ENCODE measurements around the gene JPH3.

JPH3 gene

DNA sequence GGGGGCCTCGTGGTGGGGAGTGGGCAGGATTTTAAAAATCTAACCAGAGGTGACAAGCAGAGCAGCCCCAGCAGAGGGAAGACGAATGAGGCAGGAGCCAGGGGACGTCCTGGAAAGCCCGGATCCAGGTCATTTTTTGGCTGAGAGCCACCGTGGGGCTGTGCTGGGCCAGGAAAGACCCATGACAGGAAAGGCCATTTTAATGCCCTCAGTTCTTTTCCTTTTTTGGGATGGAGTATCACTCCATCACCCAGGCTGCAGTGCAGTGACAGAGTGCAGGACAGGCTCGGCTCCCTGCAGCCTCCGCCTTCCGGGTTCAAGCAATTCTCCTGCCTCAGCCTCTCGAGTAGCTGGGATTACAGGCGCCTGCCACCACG, 30.5 kb upstream of the JPH3 start:
- no peak for TF ChIP-seq EZH2phosphoT487 (IDR thresholded peaks at IDR 0.05; ENCODE audit: borderline replicate concordance, low read length)
- TF ChIP-seq, protein P1, sequence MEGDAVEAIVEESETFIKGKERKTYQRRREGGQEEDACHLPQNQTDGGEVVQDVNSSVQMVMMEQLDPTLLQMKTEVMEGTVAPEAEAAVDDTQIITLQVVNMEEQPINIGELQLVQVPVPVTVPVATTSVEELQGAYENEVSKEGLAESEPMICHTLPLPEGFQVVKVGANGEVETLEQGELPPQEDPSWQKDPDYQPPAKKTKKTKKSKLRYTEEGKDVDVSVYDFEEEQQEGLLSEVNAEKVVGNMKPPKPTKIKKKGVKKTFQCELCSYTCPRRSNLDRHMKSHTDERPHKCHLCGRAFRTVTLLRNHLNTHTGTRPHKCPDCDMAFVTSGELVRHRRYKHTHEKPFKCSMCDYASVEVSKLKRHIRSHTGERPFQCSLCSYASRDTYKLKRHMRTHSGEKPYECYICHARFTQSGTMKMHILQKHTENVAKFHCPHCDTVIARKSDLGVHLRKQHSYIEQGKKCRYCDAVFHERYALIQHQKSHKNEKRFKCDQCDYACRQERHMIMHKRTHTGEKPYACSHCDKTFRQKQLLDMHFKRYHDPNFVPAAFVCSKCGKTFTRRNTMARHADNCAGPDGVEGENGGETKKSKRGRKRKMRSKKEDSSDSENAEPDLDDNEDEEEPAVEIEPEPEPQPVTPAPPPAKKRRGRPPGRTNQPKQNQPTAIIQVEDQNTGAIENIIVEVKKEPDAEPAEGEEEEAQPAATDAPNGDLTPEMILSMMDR (IDR thresholded peaks at IDR 0.05; ENCODE audit: low read depth, low read length, poor library complexity, severe bottlenecking), result no peak
- Histone ChIP-seq H3F3A (ENCODE audit: control insufficient read depth, insufficient read depth) (no peaks in the 10 kb centered on the region), H3K79me2 (ENCODE audit: control insufficient read depth, low read length) (no peaks in the 10 kb centered on the region), H3K4me2 (ENCODE audit: low read length) (no peak overlapping the region), H3K4me3 (ENCODE audit: low read length) (no peak overlapping the region), H3K27me3 (ENCODE audit: control insufficient read depth, low read length) (no peaks in the 10 kb centered on the region), H3K4me1 (ENCODE audit: control insufficient read depth, low read length) (no peaks in the 10 kb centered on the region), H3K9me2 (replicated peaks; ENCODE audit: control insufficient read depth, low read length) (no peaks in the 10 kb centered on the region), H3K9me3 (ENCODE audit: control insufficient read depth, insufficient read depth, low read length) (no peaks in the 10 kb centered on the region), H3K27ac (ENCODE audit: low read depth, low read length) (no peak overlapping the region), H4K20me1 (ENCODE audit: control insufficient read depth, insufficient read depth, low read depth, low read length) (no peaks in the 10 kb centered on the region), H3K36me3 (ENCODE audit: control insufficient read depth, low read length) (no peaks in the 10 kb centered on the region)

DNA sequence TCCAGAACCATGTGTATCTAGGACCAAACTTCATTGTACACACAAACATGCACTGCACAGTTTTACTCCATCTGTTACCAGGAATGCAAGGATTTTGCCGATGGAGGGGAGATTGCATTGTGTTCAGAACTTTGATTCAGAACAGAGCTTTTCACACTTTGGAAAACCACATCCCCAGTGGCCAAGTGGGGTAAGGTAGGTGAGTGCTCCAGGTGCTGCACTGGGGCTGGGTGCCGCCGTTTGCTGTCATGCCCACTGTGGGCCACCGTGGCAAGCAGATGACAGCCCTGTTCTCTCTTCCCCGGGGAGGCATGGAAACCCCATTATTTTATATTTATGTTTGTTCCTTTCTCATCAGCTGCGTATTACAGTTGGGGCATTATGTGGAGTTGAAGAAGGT, 29.3 kb upstream of the JPH3 start:
- no peak overlapping the region for H3K27ac ChIP-seq (ENCODE audit: low read depth, low read length)
- H3K79me2 ChIP-seq (ENCODE audit: control insufficient read depth, low read length), result no peaks in the 10 kb centered on the region
- H3K9me3 ChIP-seq (ENCODE audit: control insufficient read depth, insufficient read depth, low read length), result no peaks in the 10 kb centered on the region
- no peaks in the 10 kb centered on the region for H3F3A ChIP-seq (ENCODE audit: control insufficient read depth, insufficient read depth)
- H3K4me1 ChIP-seq (ENCODE audit: control insufficient read depth, low read length), result no peaks in the 10 kb centered on the region
- no peaks in the 10 kb centered on the region for H3K27me3 ChIP-seq (ENCODE audit: control insufficient read depth, low read length)
- no peak for TF ChIP-seq EZH2phosphoT487 (IDR thresholded peaks at IDR 0.05; ENCODE audit: borderline replicate concordance, low read length)
- TF ChIP-seq, protein P1 (IDR thresholded peaks at IDR 0.05; ENCODE audit: low read depth, low read length, poor library complexity, severe bottlenecking), result no peak
- H3K4me3 ChIP-seq (ENCODE audit: low read length), result no peak overlapping the region
- H4K20me1 ChIP-seq (ENCODE audit: control insufficient read depth, insufficient read depth, low read depth, low read length), result no peaks in the 10 kb centered on the region
- no peaks in the 10 kb centered on the region for H3K9me2 ChIP-seq (replicated peaks; ENCODE audit: control insufficient read depth, low read length)
- H3K36me3 ChIP-seq (ENCODE audit: control insufficient read depth, low read length), result no peaks in the 10 kb centered on the region
- H3K4me2 ChIP-seq (ENCODE audit: low read length), result no peak overlapping the region

DNA sequence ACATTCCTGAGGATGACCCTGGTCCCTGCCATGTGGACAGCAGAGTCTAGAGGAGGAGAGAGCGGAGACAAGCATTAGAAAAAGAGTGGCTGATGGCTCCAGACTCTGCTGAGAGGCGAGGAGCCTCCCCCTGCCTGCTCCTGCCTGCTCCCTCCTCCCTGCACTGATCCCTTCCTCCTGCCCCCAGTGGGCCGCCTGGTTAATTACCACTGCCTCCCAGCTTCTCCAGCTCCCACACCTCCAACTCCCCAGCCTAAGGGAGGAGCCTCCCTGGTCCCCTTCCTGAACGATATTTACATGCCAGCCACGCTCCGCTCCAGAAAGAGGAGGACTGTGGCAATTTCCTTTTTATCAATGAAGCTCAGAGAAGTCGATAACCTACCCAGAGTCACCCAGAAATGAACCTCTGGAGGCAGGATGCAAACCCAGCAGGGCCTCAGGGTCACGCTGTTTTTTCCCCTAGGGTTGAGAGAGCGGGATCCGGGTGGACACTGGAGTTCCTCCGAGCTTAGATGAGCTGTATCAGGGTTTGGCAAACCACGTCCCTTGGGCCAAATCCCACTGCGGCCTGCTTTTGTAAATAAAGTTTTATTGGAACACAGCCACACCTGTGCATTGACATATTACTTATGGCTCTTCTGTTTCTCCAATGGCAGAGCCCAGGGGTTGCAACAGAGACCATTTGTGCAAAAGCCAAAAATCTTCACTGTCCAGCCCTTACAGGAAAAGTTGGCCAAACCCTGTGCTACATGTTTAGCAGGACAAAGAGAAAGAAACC, 27.1 kb upstream of the JPH3 start:
- Histone ChIP-seq H3K4me3 (ENCODE audit: low read length) (no peak overlapping the region), H3K9me2 (replicated peaks; ENCODE audit: control insufficient read depth, low read length) (no peaks in the 10 kb centered on the region), H3K4me2 (ENCODE audit: low read length) (no peak overlapping the region), H3K79me2 (ENCODE audit: control insufficient read depth, low read length) (no peaks in the 10 kb centered on the region), H3K4me1 (ENCODE audit: control insufficient read depth, low read length) (no peaks in the 10 kb centered on the region), H3K9me3 (ENCODE audit: control insufficient read depth, insufficient read depth, low read length) (no peaks in the 10 kb centered on the region), H3K27me3 (ENCODE audit: control insufficient read depth, low read length) (no peaks in the 10 kb centered on the region), H3F3A (ENCODE audit: control insufficient read depth, insufficient read depth) (no peaks in the 10 kb centered on the region), H3K27ac (ENCODE audit: low read depth, low read length) (no peak overlapping the region), H3K36me3 (ENCODE audit: control insufficient read depth, low read length) (no peaks in the 10 kb centered on the region), H4K20me1 (ENCODE audit: control insufficient read depth, insufficient read depth, low read depth, low read length) (no peaks in the 10 kb centered on the region)
- TF ChIP-seq, protein P1 (IDR thresholded peaks at IDR 0.05; ENCODE audit: low read depth, low read length, poor library complexity, severe bottlenecking), result no peak
- no peak for TF ChIP-seq EZH2phosphoT487 (IDR thresholded peaks at IDR 0.05; ENCODE audit: borderline replicate concordance, low read length)

Data from DOHH2 (cell line).